ENCODE measurements around the gene SLC22A7. TPM values are rescaled to one million over a fixed set of nuclear protein-coding genes. Genes with fewer than 3 reads are reported as not detected.

SLC22A7 gene
- total and polyA plus RNA-seq, 3 donors from 2014 or later: not detected

DNA sequence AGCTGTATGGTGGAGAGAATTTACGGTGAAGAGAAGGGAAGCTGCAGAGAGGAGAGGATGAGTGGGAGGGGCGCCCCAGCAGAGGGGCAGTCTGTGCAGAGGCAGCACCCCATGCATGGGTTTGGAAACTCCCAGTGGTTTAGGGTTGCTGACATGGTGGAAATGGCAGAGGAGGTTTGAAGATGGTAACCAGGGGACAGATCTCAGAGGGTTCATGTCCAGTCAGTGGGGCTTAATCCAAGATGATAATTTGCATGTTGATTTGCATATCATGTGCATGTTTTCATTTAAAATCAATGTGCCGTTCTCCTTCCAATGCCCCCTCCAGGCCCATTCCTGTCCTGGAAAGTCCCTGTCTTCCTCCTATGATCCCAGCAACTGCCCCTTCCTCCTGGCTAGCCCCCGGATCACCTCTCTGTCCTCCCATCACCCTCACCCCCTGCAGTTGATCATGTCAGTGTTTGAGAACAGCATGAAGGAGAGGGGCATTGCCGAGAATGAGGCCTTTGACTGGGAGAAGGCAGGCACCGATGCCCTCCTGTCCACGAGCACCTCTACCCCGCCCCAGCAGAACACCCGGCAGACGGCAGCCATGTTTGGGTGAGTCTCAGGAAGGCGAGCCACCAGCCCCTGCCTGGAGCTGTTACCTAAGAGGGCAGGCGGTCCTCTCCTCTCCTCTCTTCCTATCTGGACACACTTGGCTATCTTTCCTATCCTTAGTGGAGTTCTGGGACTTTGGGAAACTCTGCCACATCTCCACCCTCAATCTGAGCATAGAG, 40.5 kb upstream of the SLC22A7 start:
- Histone ChIP-seq H3K9me3 (no peaks in the 10 kb centered on the region), H3K27ac (no peak overlapping the region), H3K4me1 (no peaks in the 10 kb centered on the region), H3K4me3 (no peak overlapping the region), H3K27me3 (no peaks in the 10 kb centered on the region), H3K36me3 (ENCODE audit: low read depth, missing control alignments) (no peaks in the 10 kb centered on the region)
- no peak for DNase-seq
- 79 to 87% methylated on average over 12 of the region's 12 CpGs for WGBS, 2 donors
- intact Hi-C loops (cut with DNase I; ENCODE audit: low total_unique reads): loop anchor here (10.0 kb wide), 1 partner anchor 257 kb away; the partner anchor contains the start of genes LRRC73, POLR1C and YIPF3
- TF ChIP-seq, protein P1, sequence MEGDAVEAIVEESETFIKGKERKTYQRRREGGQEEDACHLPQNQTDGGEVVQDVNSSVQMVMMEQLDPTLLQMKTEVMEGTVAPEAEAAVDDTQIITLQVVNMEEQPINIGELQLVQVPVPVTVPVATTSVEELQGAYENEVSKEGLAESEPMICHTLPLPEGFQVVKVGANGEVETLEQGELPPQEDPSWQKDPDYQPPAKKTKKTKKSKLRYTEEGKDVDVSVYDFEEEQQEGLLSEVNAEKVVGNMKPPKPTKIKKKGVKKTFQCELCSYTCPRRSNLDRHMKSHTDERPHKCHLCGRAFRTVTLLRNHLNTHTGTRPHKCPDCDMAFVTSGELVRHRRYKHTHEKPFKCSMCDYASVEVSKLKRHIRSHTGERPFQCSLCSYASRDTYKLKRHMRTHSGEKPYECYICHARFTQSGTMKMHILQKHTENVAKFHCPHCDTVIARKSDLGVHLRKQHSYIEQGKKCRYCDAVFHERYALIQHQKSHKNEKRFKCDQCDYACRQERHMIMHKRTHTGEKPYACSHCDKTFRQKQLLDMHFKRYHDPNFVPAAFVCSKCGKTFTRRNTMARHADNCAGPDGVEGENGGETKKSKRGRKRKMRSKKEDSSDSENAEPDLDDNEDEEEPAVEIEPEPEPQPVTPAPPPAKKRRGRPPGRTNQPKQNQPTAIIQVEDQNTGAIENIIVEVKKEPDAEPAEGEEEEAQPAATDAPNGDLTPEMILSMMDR (IDR thresholded peaks at IDR 0.05): no peak
- no peak for TF ChIP-seq POLR2A (IDR thresholded peaks at IDR 0.05)

GRCh38 chr6:43258180-43258579, 39.9 kb upstream of the SLC22A7 start:
- intact Hi-C loops (cut with DNase I; ENCODE audit: low total_unique reads): loop anchor here (10.0 kb wide), 1 partner anchor 257 kb away; the partner anchor contains the start of genes LRRC73, POLR1C and YIPF3
- 77 to 79% methylated on average over 4 of the region's 4 CpGs for WGBS, 2 donors
- no peaks in the 10 kb centered on the region for H3K4me1 ChIP-seq
- H3K36me3 ChIP-seq (ENCODE audit: low read depth, missing control alignments): no peaks in the 10 kb centered on the region
- H3K4me3 ChIP-seq: no peak overlapping the region
- H3K27me3 ChIP-seq: no peaks in the 10 kb centered on the region
- no peak for TF ChIP-seq POLR2A (IDR thresholded peaks at IDR 0.05)
- TF ChIP-seq, protein P1 (IDR thresholded peaks at IDR 0.05): no peak
- no peaks in the 10 kb centered on the region for H3K9me3 ChIP-seq
- no peak overlapping the region for H3K27ac ChIP-seq
- DNase-seq: no peak

GRCh38 chr6:43258807-43259686, 39.0 kb upstream of the SLC22A7 start:
- H3K27ac ChIP-seq: no peak overlapping the region
- no peaks in the 10 kb centered on the region for H3K9me3 ChIP-seq
- DNase-seq: no peak
- TF ChIP-seq, protein P1 (IDR thresholded peaks at IDR 0.05): no peak
- TF ChIP-seq POLR2A (IDR thresholded peaks at IDR 0.05): no peak
- no peaks in the 10 kb centered on the region for H3K36me3 ChIP-seq (ENCODE audit: low read depth, missing control alignments)
- 91 to 92% methylated on average over 30 of the region's 30 CpGs for WGBS, 2 donors
- no peak overlapping the region for H3K4me3 ChIP-seq
- intact Hi-C loops (cut with DNase I; ENCODE audit: low total_unique reads): loop anchor here (10.0 kb wide), 1 partner anchor 256 kb away; the partner anchor contains the start of genes LRRC73, POLR1C and YIPF3
- no peaks in the 10 kb centered on the region for H3K27me3 ChIP-seq
- H3K4me1 ChIP-seq: no peaks in the 10 kb centered on the region

- DNase-seq: no peak
- H3K27ac ChIP-seq: no peak overlapping the region
- 84 to 90% methylated on average over 4 of the region's 4 CpGs for WGBS, 2 donors
- H3K4me1 ChIP-seq: no peaks in the 10 kb centered on the region
- no peaks in the 10 kb centered on the region for H3K36me3 ChIP-seq (ENCODE audit: low read depth, missing control alignments)
- H3K4me3 ChIP-seq: no peak overlapping the region
- intact Hi-C loops (cut with DNase I; ENCODE audit: low total_unique reads): no loop called here
- H3K9me3 ChIP-seq: no peaks in the 10 kb centered on the region
- H3K27me3 ChIP-seq: no peaks in the 10 kb centered on the region
- TF ChIP-seq POLR2A (IDR thresholded peaks at IDR 0.05): no peak
- TF ChIP-seq, protein P1 (IDR thresholded peaks at IDR 0.05): no peak
Observed at GRCh38 chr6:43260791-43261190, 37.3 kb upstream of the SLC22A7 start.

All from testis (tissue), 3 donors.